ENCODE measurements around the gene SLC9A9.

GRCh38 chr3:143220741-143221140 lies 627.5 kb downstream of the SLC9A9 start:
- no peak for TF ChIP-seq POLR2A (IDR thresholded peaks at IDR 0.05)
- TF ChIP-seq, protein P1, sequence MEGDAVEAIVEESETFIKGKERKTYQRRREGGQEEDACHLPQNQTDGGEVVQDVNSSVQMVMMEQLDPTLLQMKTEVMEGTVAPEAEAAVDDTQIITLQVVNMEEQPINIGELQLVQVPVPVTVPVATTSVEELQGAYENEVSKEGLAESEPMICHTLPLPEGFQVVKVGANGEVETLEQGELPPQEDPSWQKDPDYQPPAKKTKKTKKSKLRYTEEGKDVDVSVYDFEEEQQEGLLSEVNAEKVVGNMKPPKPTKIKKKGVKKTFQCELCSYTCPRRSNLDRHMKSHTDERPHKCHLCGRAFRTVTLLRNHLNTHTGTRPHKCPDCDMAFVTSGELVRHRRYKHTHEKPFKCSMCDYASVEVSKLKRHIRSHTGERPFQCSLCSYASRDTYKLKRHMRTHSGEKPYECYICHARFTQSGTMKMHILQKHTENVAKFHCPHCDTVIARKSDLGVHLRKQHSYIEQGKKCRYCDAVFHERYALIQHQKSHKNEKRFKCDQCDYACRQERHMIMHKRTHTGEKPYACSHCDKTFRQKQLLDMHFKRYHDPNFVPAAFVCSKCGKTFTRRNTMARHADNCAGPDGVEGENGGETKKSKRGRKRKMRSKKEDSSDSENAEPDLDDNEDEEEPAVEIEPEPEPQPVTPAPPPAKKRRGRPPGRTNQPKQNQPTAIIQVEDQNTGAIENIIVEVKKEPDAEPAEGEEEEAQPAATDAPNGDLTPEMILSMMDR (IDR thresholded peaks at IDR 0.05) = no peak
- no peak for TF ChIP-seq POLR2AphosphoS5 (IDR thresholded peaks at IDR 0.05)

All from prostate gland (tissue), 2 donors.